Measurements from ENCODE around the gene ARVCF. TPM values are rescaled to one million over a fixed set of nuclear protein-coding genes. Genes with fewer than 3 reads are reported as not detected.
A peak's percentile ranks its signal among the peaks of the same experiment; 100 is the strongest.

ARVCF gene
- total and polyA plus RNA-seq, 2 donors (not counting 1 experiment from before 2014, with no cell fraction given) = 2.2 to 6.7 TPM

DNA sequence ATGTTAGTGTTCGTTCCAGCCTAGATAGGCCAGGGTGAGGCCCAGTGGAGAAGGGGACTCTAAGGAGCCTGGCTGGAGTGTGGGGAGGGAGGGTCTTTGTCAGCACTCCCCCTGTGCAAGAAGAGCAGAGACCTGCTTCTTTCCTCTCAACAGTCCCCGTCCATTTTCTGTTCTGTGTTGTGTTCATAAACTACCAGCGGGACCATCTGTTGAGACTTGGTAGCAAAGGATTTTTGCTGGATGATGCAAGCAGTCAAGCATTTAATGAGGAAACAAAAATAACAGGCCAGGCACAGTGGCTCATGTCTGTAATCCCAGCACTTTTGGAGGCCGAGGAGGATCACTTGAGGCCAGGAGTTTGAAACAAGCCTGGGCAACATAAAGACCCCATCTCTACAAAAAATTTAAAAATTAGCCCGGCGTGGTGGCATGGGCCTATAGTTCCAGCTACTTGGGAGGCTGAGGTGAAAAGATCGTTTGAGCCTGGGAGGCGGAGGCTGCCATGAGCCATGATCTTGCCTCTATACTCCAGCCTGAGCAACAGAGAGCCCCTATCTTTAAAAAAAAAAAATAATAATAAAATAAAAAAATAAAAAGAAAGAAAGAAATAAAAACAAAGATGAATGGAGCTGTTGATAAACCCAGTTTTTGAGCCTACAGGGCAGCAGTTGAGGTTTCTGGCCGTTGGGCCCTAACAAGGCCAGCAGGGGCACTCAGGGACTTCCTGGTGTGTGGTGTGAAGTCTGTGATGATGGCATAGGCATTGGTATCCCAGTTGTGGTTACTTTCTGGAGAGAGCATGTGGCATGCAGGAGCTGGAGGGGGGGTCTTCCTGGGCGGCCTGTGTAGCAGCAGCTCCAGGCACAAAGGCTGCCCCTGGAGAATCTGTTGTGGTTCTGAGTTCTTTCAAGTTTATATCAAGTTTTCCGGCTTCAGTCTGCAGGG, 73.3 kb downstream of the ARVCF start:
- Histone ChIP-seq H3K27me3 (replicated peaks in 1 of 4; ENCODE audit: control extremely low read depth in 1 of 4, control insufficient read depth in 3 of 4, insufficient read depth in 4 of 4, low read length in 3 of 4) (no peaks in the 10 kb centered on the region), H3K27ac (ENCODE audit: low read length in 2 of 2) (peak overlapping the region; percentile 60 to 85), H3K79me2 (ENCODE audit: control insufficient read depth, insufficient read depth, low read length) (peaks cover 64% of the 10 kb centered on the region), H4K20me1 (ENCODE audit: control insufficient read depth, insufficient read depth, low read length, poor library complexity, severe bottlenecking) (peaks cover 3% of the 10 kb centered on the region), H2AFZ (ENCODE audit: insufficient read depth, low read depth, low read length, poor library complexity, severe bottlenecking) (peak overlapping the region; percentile 91), H3K9ac (ENCODE audit: low read length) (peak overlapping the region; percentile 99), H3K4me3 (ENCODE audit: control extremely low read depth in 1 of 5, extremely low read depth in 1 of 5, insufficient read depth in 1 of 5, low read depth in 2 of 5, low read length in 4 of 5) (peak overlapping the region; percentile 76 to 99 (median 83)), H3K9me3 (ENCODE audit: control extremely low read depth in 1 of 3, control insufficient read depth in 2 of 3, insufficient read depth in 1 of 3, low read length in 2 of 3) (no peaks in the 10 kb centered on the region), H3K36me3 (replicated peaks in 1 of 2; ENCODE audit: control extremely low read depth in 1 of 2, control insufficient read depth in 1 of 2, extremely low read depth in 1 of 2, insufficient read depth in 2 of 2, low read length in 1 of 2) (peaks cover 0 to 2% of the 10 kb centered on the region in 2 experiments), H3K4me1 (ENCODE audit: control insufficient read depth in 2 of 2, insufficient read depth in 2 of 2, low read length in 2 of 2) (peaks cover 29 to 40% of the 10 kb centered on the region in 2 donors), H3K4me2 (replicated peaks; ENCODE audit: low read depth, low read length, poor library complexity, severe bottlenecking) (peak overlapping the region; percentile 94)
- DNase-seq (no peak), ATAC-seq (ENCODE audit: low read depth) (no peak)
- CTCF ChIA-PET = interaction anchor here (0.6 to 1.8 kb wide), 5 partner anchors 9 to 213 kb away, joined by 3 to 6 read pairs (median 4); no protein-coding TSS in a partner anchor
- peaks cover 50% of the 10 kb centered on the region for H3K4me1 Mint-ChIP-seq
- TF ChIP-seq CTCF (IDR thresholded peaks at IDR 0.05) (no peak), EZH2 (IDR thresholded peaks at IDR 0.05; ENCODE audit: borderline replicate concordance, insufficient read depth, low read depth, low read length, poor library complexity, severe bottlenecking) (no peak)
- intact Hi-C loops (cut with micrococcal nuclease) = loop anchor here (5.0 kb wide), 1 partner anchor 51 kb away; no protein-coding TSS in a partner anchor
- no peaks in the 10 kb centered on the region for H3K27me3 Mint-ChIP-seq
- 30% methylated on average over 6 of the region's 11 CpGs for WGBS (ENCODE audit: insufficient coverage)
- H3K27ac Mint-ChIP-seq = peak overlapping the region; percentile 91
- POLR2A ChIA-PET = interaction anchor here (0.5 kb wide), 1 partner anchor 101 kb away, joined by 6 read pairs; no protein-coding TSS in a partner anchor
- H3K4me3 Mint-ChIP-seq = peak overlapping the region; percentile 94
- no peaks in the 10 kb centered on the region for H3K9me3 Mint-ChIP-seq (ENCODE audit: insufficient read depth)

Measured in B cell (primary cell).